ENCODE results near the gene AMZ2.

DNA sequence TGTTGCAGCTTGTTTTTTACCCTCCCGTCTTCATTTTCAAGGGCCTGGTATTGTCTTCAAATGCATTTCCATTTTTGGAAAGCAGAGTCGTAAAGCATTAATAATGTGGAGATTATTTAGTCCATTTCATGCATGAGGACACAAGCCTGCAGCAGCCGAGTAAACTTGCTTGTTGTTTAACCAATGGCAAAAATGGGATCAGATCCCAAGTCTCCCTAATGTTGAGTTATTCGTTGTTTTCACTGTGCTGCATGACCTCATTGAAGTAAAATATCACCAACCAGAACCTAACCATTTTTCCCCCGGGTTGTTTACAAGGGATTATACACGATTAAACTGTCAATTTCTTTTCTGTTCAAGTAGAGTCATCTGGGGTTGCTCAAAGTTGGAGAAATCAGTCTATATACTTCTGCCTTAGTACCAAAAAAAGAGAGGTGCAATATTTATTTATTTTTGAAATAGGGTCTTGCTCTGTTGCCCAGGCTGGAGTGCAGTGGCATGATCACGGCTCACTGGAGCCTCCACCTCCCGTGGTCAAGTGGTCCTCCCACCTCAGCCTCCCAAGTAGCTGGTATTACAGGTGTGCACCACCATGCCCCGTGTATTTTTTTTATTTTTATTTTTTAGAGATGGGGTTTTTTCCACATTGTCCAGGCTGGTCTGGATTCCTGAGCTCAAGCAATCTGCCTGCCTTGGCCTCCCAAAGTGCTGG lies 12.4 kb downstream of the AMZ2 start:
- TF ChIP-seq POLR2A (IDR thresholded peaks at IDR 0.05), result no peak
- TF ChIP-seq, protein P1, sequence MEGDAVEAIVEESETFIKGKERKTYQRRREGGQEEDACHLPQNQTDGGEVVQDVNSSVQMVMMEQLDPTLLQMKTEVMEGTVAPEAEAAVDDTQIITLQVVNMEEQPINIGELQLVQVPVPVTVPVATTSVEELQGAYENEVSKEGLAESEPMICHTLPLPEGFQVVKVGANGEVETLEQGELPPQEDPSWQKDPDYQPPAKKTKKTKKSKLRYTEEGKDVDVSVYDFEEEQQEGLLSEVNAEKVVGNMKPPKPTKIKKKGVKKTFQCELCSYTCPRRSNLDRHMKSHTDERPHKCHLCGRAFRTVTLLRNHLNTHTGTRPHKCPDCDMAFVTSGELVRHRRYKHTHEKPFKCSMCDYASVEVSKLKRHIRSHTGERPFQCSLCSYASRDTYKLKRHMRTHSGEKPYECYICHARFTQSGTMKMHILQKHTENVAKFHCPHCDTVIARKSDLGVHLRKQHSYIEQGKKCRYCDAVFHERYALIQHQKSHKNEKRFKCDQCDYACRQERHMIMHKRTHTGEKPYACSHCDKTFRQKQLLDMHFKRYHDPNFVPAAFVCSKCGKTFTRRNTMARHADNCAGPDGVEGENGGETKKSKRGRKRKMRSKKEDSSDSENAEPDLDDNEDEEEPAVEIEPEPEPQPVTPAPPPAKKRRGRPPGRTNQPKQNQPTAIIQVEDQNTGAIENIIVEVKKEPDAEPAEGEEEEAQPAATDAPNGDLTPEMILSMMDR (IDR thresholded peaks at IDR 0.05), result no peak
